Cerebellar cortex (tissue), 1 donor: ENCODE data around the gene COG2.
"Not testable (repeated sequence)": the region's sequence is repeated elsewhere in the genome, so short reads cannot be mapped to it uniquely, and the experiment has no call there.

Source experiments
- DNase-seq: peaks from one replicate; pipeline ENCODE4 v3.0.0-alpha.2; 2015; ENCODE audit warnings: low spot score

COG2 gene

DNA sequence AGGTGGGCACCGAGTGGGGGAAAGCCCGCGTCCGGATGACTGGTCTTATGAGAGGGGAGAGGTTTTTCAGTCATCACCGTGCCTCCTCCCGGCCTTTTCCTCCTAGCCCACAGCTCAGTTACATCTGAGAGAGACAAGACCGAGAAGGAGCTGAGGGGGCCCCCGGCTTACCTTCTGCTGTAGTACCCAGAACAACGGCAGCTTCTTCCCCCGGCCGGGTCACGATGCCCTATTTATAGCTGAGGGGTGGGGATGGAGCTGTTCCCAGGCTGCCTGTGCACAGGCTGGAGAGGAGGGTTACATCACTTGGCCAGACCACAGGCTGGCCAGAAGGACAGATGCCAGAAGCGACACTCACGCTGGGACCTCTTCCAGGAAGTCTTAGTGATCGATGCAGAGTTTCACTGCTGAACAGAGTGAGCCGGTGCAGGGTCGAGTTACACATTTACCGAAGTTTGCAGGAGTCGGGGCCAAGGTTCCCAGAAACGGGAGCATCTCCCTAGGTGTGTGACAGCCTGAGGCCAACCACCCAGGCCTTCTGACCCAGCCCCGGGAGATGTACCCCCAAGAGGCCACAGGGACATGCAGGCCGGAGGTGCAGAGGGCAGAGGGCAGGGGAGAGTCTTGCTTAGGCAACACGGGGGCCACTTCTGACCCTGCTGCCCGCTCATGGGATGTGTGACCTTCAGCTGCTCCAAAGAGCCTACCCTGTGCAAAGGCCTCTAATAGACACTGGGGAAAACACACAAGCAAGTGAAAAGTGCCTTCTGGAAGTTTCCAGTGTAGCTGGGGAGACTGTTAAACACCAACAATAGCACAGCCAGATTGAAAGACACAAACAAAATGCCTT is 71.9 kb downstream of the COG2 start, which contains the start of gene AGT:
Gene AGT, minus strand, starts transcription at position 208 of the 850 bp plus-strand sequence. CDS start 3,299 bp downstream, outside the sequence.
- DNase-seq: peak; percentile 95

DNA sequence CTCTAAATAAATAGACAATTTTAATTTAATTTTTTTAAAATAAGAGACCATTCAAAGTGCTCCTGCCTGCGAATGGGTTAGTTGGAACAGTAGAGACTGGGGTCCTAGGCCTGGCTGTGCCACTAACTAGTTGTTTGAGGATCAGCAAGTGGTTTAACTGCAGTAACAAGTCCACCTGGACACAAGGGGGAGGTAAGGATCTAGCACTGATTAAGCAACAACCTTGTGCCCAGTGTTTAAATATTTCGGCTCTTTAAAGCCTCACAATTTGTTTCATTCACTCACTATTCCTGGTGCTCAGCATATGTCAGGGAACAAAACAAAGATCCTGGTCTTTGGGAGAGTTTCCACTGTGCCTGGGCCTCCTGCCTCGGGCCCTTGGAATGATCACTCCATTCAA is 73.2 kb downstream of the COG2 start:
- no peak for DNase-seq

DNA sequence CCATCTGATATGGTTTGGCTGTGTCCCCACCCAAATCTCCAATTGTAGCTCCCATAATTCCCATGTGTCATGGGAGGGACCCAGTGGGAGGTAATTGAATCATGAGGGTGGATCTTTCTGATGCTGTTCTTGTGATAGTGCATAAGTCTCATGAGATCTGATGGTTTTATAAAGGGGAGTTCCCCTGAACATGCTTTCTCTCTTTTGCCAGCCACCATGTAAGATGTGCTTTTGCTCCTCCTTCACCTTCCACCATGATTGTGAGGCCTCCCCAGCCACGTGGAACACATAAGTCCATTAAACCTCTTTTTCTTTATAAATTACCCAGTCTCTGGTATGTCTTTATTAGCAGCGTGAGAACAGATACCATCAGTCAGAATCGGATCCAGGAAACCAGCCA is 74.2 kb downstream of the COG2 start:
- not testable (repeated sequence) for DNase-seq

DNA sequence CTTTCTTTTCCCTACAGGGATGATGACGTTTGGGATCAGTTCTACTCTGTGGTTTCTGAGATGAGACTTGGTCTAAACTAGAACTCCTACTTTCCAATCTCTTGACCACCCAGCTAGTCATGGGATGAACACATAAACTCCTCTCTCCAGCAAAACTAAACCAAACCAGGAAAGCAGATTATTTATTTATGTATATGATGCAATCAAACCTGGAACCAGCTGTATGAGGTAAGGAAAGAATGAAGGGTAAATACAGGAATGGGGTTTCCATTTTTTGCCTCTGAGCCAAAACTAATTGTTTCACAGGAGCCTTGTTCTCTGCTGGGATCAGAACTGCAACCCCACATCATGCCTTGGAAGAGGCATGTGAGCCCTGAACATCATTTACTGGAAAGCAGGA is 75.0 kb downstream of the COG2 start:
- no peak for DNase-seq

DNA sequence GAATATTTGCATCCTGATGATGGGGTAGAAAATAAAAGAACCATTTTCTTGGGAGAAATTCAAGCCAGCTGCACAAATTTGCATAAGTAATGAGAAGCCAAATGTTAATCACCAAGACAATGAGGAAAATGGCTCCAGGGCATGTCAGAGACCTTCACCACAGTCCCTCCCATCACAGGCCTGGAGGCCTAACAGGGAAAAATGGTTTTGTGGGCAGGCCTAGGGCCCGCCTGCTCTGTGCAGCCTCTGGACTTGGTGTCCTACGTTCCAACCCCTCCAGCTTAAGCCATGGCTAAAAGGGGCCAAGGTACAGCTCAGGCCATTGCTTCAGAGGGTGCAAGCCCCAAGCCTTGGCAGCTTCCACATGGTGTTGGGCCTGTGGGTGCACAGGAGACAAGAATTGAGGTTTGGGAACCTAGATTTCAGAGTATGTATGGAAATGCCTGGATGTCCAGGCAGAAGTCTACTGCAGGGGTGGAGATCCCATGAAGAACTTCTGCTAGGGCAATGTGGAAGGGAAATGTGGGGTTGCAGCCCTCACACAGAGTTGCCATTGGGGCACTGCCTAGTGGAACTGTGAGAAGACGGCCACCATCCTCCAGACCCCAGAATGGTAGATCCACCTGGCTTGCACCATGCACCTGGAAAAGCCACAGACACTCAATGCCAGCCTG is 79.7 kb downstream of the COG2 start:
- DNase-seq: not testable (repeated sequence)

DNA sequence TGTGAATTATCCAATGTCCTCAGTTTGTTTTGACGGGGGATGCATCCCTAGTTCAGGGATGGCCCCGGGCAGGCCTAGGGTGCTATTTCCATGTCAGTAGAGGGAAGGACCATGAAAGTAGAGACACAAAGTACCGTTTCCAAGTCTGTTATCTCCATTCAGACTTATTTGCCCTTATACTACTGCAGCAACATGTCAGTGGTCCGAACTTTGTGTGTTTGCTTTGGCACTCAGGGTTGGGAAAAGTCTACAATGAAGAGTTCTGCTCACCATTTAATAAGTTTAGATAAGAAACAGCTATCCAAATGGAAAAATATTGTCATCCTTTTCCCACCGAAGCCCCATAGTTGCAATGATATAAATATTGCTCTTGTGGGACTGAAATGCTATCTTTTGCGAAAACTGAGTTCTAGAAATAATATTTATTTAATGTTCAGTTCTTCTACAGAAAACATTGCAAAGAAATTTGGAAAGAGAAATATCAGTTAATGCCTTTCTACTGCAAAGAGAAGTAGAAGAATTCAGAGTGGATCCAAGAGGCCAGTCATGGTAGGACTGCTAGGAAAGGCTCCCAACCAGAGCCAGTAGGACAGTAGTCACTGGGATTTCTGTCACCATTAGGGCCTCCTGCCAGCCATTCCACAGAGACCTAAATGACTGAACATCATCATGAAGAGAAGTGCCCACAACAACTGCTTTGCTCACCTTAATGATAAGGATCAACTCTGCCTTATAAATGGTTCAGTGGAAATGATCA is 83.2 kb downstream of the COG2 start:
- no peak for DNase-seq

DNA sequence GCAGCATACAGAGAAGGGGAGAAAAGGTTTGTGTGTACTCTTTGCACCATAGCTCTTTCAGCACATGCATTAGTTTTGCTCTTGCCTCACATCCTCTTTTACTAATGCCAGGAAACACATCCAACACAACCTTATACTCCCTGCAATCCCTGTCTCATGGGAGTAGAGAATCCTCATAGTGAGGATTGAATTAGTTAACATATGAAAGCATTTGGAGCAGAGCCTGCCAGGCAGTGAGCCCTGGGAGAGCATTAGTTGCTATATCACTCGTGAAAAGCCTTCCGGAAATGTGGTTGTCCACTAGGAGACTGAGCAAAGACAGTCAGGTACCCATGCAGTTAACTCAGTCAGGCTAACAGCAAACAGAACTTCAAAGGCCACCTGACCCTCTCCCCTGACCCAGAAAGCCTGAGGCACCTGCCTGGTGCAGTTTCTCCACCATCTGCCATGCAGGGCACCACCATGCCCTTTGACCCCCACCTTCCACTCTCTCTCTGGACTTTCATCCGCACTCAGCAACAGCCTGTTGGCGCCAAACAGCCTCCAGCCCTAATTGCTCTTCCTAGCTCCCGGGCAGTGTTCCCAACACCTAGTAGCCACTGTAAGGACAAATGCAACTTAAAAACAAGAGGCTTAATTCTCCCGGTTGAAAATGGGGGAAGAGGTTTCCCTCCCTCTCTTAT is 86.6 kb downstream of the COG2 start:
- DNase-seq: peak; percentile 54

DNA sequence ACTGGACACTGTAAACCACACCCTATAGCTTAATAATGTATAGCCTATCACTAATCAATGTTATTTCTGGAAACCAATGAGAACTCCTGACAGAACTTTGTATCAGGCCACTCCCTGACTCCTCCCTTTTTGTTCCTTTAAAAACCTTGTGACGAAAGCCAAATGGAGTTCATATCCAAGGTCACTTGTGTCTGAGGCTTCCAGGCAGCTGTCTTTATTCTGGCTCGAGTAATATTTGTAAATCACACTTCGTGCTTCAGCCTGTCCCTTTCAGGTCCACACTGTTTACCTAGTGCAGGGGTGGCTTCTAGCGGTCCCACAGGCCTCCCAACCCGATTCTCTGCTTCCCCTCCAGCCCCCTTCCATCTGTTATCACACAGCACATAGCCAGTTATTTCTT is 88.7 kb downstream of the COG2 start:
- DNase-seq: no peak

DNA sequence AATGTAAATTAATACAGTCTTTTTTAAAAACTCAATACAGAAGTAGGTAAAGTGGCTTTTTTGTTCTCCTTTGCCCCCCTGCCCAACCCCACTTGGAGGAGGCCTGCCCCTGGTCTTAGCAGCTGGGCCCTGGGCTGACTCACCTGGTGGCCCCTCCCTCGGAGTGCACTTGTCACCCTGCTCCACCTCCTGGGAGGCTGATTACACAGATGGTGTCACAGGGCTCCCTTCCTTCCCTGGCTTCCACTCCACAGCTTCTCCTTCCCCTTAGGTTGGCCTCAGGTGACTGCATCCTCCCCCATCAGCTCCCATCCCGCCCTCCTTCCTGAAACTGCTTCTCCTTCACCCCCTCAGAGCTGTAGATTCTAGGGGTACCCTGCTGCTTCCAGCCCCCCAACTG is 93.2 kb downstream of the COG2 start:
- DNase-seq: no peak

DNA sequence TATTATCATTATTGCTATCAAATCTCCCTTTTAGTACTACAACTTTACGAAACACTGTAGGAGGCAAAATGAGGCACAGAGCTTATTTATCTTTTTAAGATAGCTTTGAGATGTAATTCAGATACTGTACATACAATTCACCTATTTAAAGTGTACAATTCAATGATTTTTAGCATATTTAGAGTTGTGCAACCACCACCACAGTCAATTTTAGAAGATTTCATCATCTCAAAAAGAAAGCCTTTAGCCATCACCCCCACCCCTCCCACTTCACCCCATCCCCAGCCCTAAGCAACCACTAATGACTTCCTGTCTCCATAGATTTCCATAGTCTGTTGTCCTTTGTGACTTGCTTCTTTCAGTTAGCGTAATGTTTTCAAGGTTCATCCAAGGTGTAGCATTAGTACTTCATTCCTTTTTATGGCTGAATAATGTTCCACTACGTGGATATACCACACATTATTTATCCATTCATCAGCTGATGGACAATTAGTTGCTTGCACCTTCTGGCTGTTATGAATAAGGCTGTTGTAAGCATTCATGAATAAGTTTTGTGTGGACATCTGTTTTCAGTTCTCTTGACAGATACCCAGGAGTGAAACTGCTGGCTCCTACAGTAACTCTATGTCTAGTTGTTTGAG is 95.5 kb downstream of the COG2 start:
- DNase-seq: no peak

DNA sequence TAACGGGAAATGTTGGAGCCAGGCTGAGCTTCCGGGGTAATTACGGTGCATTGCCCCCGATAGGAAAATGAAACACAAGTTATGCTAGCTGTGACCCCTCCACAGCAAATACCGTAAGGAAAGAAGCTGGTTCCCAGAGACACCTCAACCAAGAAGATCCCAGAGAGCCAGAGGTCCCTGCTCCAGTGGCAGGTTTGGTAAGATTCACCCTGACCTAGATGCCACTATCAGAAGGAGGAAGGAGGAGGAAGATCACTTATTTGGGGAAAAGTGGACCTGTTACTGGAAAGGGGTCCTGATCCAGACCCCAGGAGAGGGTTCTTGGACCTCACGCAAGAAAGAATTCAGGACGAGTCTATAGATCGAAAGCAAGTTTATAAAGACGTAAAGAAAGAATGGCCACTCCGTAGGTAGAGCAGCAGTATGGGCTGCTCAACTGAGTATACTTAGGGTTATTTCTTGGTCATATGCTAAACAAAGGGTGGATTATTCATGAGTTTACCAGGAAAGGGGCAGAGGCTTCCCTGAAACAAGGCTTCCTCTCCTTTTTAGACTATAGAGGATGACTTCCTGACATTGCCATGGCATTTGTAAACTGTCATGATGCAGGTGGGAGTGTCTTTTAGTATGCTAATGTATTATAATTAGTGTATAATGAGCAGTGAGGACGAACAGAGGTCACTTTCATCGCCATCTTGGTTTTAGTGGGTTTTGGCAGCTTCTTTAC is 97.4 kb downstream of the COG2 start:
- no peak for DNase-seq
